Measurements from ENCODE around the gene NR5A2.

The NR5A2 gene

GRCh38 chr1:200198236-200198635 is 170.7 kb downstream of the NR5A2 start:
- H3K9me3 ChIP-seq, result no peaks in the 10 kb centered on the region
- H3K36me3 ChIP-seq, result no peaks in the 10 kb centered on the region
- H3K4me3 ChIP-seq (ENCODE audit: low read depth in 1 of 2, low read length in 1 of 2), result no peak overlapping the region
- TF ChIP-seq, protein P1, sequence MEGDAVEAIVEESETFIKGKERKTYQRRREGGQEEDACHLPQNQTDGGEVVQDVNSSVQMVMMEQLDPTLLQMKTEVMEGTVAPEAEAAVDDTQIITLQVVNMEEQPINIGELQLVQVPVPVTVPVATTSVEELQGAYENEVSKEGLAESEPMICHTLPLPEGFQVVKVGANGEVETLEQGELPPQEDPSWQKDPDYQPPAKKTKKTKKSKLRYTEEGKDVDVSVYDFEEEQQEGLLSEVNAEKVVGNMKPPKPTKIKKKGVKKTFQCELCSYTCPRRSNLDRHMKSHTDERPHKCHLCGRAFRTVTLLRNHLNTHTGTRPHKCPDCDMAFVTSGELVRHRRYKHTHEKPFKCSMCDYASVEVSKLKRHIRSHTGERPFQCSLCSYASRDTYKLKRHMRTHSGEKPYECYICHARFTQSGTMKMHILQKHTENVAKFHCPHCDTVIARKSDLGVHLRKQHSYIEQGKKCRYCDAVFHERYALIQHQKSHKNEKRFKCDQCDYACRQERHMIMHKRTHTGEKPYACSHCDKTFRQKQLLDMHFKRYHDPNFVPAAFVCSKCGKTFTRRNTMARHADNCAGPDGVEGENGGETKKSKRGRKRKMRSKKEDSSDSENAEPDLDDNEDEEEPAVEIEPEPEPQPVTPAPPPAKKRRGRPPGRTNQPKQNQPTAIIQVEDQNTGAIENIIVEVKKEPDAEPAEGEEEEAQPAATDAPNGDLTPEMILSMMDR (IDR thresholded peaks at IDR 0.05), result no peak
- no peaks in the 10 kb centered on the region for H3K27me3 ChIP-seq
- H3K27ac ChIP-seq, result no peak overlapping the region
- no peaks in the 10 kb centered on the region for H3K4me1 ChIP-seq (ENCODE audit: control insufficient read depth in 1 of 2, insufficient read depth in 1 of 2, low read depth in 1 of 2, low read length in 1 of 2)

DNA sequence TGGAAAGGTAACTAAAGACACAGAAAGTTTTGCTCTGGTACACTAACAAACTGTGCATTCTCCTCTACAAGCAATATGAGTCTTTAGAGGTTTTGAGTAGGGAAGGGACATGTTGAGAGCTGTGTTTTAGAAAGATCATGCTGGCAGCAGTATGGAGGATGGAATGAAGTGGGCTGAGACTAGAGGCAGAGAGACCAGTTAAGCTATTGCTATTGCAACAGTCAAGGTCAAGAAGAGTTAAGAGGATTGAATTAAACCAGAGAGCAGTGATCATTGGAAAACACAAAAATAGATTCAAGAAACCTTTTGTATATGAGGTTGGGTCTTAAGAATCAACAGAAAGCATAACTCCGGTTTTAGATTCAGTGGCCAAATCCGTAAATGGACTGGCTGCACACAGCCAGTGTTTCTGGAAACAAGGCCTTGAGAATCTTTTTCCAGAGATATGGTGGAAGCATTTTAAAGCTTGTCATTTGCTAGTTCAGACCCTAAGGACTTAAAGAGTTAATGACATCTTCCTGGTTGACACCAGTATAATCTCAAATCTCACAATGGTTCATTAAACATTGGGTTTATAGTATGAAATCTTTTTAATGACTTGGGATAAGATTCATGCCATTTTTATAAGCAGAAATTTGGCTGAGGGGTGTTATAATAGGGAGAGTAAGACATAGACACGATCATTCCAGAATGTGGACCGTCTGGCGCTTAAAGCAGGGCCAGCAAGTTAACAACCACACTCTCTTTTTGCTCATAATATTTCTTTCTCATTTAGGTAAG is 177.9 kb downstream of the NR5A2 start:
- Histone ChIP-seq H3K4me1 (ENCODE audit: control insufficient read depth in 1 of 2, insufficient read depth in 1 of 2, low read depth in 1 of 2, low read length in 1 of 2) (no peaks in the 10 kb centered on the region), H3K27ac (no peak overlapping the region), H3K36me3 (no peaks in the 10 kb centered on the region), H3K27me3 (no peaks in the 10 kb centered on the region), H3K4me3 (ENCODE audit: low read depth in 1 of 2, low read length in 1 of 2) (no peak overlapping the region), H3K9me3 (no peaks in the 10 kb centered on the region)
- TF ChIP-seq, protein P1 (IDR thresholded peaks at IDR 0.05), result no peak

DNA sequence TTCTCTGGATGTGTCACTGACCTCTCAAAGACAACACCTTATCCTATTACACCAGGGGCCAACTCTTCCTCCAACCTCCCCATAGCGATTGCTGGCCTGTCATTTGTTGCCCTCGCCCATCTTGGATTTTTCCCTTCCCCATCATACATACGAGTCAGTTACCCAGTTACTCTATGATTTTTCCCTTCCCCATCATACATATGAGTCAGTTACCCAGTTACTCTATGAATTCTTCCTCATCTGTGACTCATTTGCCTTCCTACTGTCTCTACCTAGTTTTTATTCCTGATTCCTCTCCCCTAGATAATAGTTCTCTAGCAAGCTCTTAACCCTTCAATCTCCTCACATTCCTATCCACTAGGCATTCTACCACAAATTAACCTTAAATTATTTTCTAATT is 178.8 kb downstream of the NR5A2 start:
- no peaks in the 10 kb centered on the region for H3K4me1 ChIP-seq (ENCODE audit: control insufficient read depth in 1 of 2, insufficient read depth in 1 of 2, low read depth in 1 of 2, low read length in 1 of 2)
- H3K4me3 ChIP-seq (ENCODE audit: low read depth in 1 of 2, low read length in 1 of 2), result no peak overlapping the region
- TF ChIP-seq, protein P1 (IDR thresholded peaks at IDR 0.05), result no peak
- no peaks in the 10 kb centered on the region for H3K36me3 ChIP-seq
- H3K27ac ChIP-seq, result no peak overlapping the region
- no peaks in the 10 kb centered on the region for H3K27me3 ChIP-seq
- H3K9me3 ChIP-seq, result no peaks in the 10 kb centered on the region

DNA sequence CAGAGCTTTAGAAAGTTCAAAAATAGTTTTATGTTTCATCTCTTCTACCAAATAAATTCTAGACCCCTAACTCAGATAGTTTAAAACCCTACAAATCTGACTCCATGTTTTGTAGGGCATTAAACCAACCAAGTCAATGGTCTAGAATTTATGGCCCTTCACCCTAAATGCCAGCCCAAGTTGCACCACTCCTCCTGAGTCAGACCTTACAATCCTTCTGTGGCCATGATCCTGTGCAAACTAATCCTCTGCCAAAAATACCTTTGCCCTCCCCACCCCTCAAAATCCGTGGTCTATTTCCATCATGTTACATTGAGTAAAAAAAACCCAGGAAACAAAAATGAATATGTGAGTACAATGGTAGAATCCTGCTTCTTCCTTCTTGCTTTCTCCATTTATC is 179.3 kb downstream of the NR5A2 start:
- Histone ChIP-seq H3K36me3 (no peaks in the 10 kb centered on the region), H3K4me1 (ENCODE audit: control insufficient read depth in 1 of 2, insufficient read depth in 1 of 2, low read depth in 1 of 2, low read length in 1 of 2) (no peaks in the 10 kb centered on the region), H3K9me3 (no peaks in the 10 kb centered on the region), H3K4me3 (ENCODE audit: low read depth in 1 of 2, low read length in 1 of 2) (no peak overlapping the region), H3K27me3 (no peaks in the 10 kb centered on the region), H3K27ac (no peak overlapping the region)
- TF ChIP-seq, protein P1 (IDR thresholded peaks at IDR 0.05), result no peak

DNA sequence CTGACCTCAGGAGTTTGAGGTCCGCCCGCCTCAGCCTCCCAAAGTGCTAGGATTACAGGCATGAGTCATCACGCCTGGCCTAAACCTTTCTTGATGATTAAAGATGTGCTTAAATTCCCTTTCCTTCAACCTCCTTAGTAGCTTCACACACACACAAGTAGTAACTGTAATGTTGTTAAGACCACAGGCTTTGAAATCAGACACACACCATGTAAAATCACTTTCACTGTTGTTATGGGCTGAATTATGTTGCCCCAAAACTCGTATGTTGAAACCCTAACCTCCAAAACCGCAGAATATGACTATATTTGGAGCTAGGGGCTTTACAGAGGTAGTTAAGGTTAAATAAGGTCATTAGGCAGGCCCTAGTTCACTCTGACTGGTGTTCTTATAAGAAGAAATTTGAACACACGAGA is 180.2 kb downstream of the NR5A2 start:
- Histone ChIP-seq H3K36me3 (no peaks in the 10 kb centered on the region), H3K4me3 (ENCODE audit: low read depth in 1 of 2, low read length in 1 of 2) (no peak overlapping the region), H3K27ac (no peak overlapping the region), H3K9me3 (no peaks in the 10 kb centered on the region), H3K27me3 (no peaks in the 10 kb centered on the region), H3K4me1 (ENCODE audit: control insufficient read depth in 1 of 2, insufficient read depth in 1 of 2, low read depth in 1 of 2, low read length in 1 of 2) (no peaks in the 10 kb centered on the region)
- TF ChIP-seq, protein P1 (IDR thresholded peaks at IDR 0.05), result no peak
